K562 (cell line): ENCODE results near the gene C20orf96. TPM values are rescaled to one million over a fixed set of nuclear protein-coding genes. Genes with fewer than 3 reads are reported as not detected.

Experiments used
- ATF3 ChIP-seq, 2 experiments: fragments of 450-650 bp in 1 of 2; sonication (generic) in 1 of 2; formaldehyde crosslinking in 1 of 2; IDR thresholded peaks in 1 of 2; conservative IDR thresholded peaks in 1 of 2; 2 replicates each; pipeline versions ENCODE4 v1.6.1 to v1.8.1; 2016 to 2023; ENCODE audit warnings: mild to moderate bottlenecking in 2 of 2, moderate library complexity in 2 of 2, inconsistent platforms in 1 of 2, missing genetic modification reagents in 1 of 2
- ATF6 ChIP-seq: sonication (generic); formaldehyde crosslinking; IDR thresholded peaks from 2 replicates; pipeline ENCODE4 v1.4.0; 2020; ENCODE audit warnings: mild to moderate bottlenecking, missing genetic modification reagents
- ATF7 ChIP-seq: fragments of 450-650 bp; IDR thresholded peaks from 2 replicates; pipeline ENCODE4 v1.7.1; 2014; ENCODE audit warnings: mild to moderate bottlenecking, moderate library complexity
- CBFA2T3 ChIP-seq: fragments of 450-650 bp; IDR thresholded peaks from 2 replicates; pipeline ENCODE4 v1.6.1; 2017
- CXXC5 ChIP-seq: fragments of 250-450 bp; sonication (Bioruptor Pico); IDR thresholded peaks from 2 replicates; pipeline ENCODE4 v1.8.0; 2022; ENCODE audit warnings: inconsistent platforms, mild to moderate bottlenecking, moderate library complexity
- DMBX1 ChIP-seq: fragments of 250-450 bp; sonication (Bioruptor Pico); IDR thresholded peaks from 2 replicates; pipeline ENCODE4 v1.8.0; 2022; ENCODE audit warnings: inconsistent platforms, mild to moderate bottlenecking, moderate library complexity, borderline replicate concordance
- E2F4 ChIP-seq: sonication (generic); formaldehyde crosslinking; IDR thresholded peaks from 2 replicates; pipeline ENCODE4 v1.8.0; 2022; ENCODE audit warnings: mild to moderate bottlenecking, low read depth, missing genetic modification reagents
- EHMT2 ChIP-seq: fragments of 450-650 bp; IDR thresholded peaks from 2 replicates; pipeline ENCODE4 v1.6.1; 2018; ENCODE audit warnings: antibody characterized with exemption
- ELF1 ChIP-seq: fragments of 200-800 bp; sonication (Bioruptor generic); IDR thresholded peaks from 2 replicates; pipeline ENCODE4 v1.6.1; 2016; ENCODE audit warnings: missing genetic modification characterization, missing compliant biosample characterization
- HDAC2 ChIP-seq: fragments of 450-650 bp; IDR thresholded peaks from 2 replicates; pipeline ENCODE4 v1.6.1; 2016; ENCODE audit warnings: mild to moderate bottlenecking
- MEF2D ChIP-seq: conservative IDR thresholded peaks from 2 replicates; pipeline ENCODE4 v1.6.1; 2016; ENCODE audit warnings: low read depth, missing genetic modification characterization, missing compliant biosample characterization
- POLR2A ChIP-seq: fragments of 450-650 bp; conservative IDR thresholded peaks from 2 replicates; pipeline ENCODE4 v1.6.1; 2016
- POLR2AphosphoS5 ChIP-seq: IDR thresholded peaks from 2 replicates; pipeline ENCODE4 v1.6.1; 2011; ENCODE audit warnings: mild to moderate bottlenecking, low read depth, low read length, moderate library complexity; ENCODE audit not compliant: control insufficient read depth, insufficient read depth
- SRSF1 ChIP-seq: fragments of 200-400 bp; formaldehyde crosslinking; IDR thresholded peaks from 2 replicates; pipeline ENCODE4 v1.6.1; 2017; ENCODE audit warnings: mild to moderate bottlenecking, low read depth, low read length, moderate library complexity
- TEAD2 ChIP-seq: fragments of 450-650 bp; IDR thresholded peaks from 2 replicates; pipeline ENCODE4 v1.6.1; 2016; ENCODE audit warnings: missing genetic modification characterization, control low read depth, missing compliant biosample characterization
- VEZF1 ChIP-seq: fragments of 200-800 bp; sonication (Bioruptor generic); IDR thresholded peaks from 2 replicates; pipeline ENCODE4 v1.6.1; 2017; ENCODE audit warnings: missing genetic modification characterization, missing compliant biosample characterization
- XRCC3 ChIP-seq: fragments of 450-650 bp; IDR thresholded peaks from 2 replicates; pipeline ENCODE4 v1.6.1; 2017; ENCODE audit warnings: mild to moderate bottlenecking, moderate library complexity
- ZFX ChIP-seq: sonication (generic); formaldehyde crosslinking; IDR thresholded peaks from 2 replicates; pipeline ENCODE4 v1.8.0; 2022; ENCODE audit warnings: mild to moderate bottlenecking, missing genetic modification reagents, moderate library complexity
- ZNF134 ChIP-seq: fragments of 250-450 bp; sonication (Bioruptor Pico); conservative IDR thresholded peaks from 2 replicates; pipeline ENCODE4 v1.4.0; 2020
- ZNF282 ChIP-seq: sonication (generic); formaldehyde crosslinking; IDR thresholded peaks from 2 replicates; pipeline ENCODE4 v1.8.1; 2023; ENCODE audit warnings: missing genetic modification reagents
- ZNF431 ChIP-seq: sonication (generic); formaldehyde crosslinking; IDR thresholded peaks from 2 replicates; pipeline ENCODE4 v1.8.0; 2022; ENCODE audit warnings: mild to moderate bottlenecking, missing genetic modification reagents
- ZNF764 ChIP-seq: fragments of 250-450 bp; sonication (Bioruptor Pico); IDR thresholded peaks from 2 replicates; pipeline ENCODE4 v1.4.0; 2020; ENCODE audit warnings: low read depth, mild to moderate bottlenecking, moderate library complexity
- polyA plus RNA-seq, 8 experiments: library from polyadenylated mRNA; depleted of rRNA in 4 of 8; stranded (reverse) in 5 of 8; unstranded in 3 of 8; fragments of >200 nt; fragmentation: Nextera tagmentation in 2 of 8; fragmentation: Illumina TruSeq in 1 of 8; extraction: Ambion mirVana in 2 of 8; extraction: Trizol in 1 of 8; gene quantifications; 2 replicates each; pipeline versions ENCODE4 v1.2.1 to v1.2.3, GENCODE V29; 2011 to 2014; ENCODE audit warnings: inconsistent platforms in 1 of 8, missing spikeins in 1 of 8
- total RNA-seq, 7 experiments: library from RNA; depleted of rRNA in 6 of 7; stranded (reverse); fragments of >200 nt in 6 of 7; fragmentation: Illumina TruSeq in 2 of 7; extraction: Trizol in 2 of 7; gene quantifications; 2 replicates each; pipeline versions ENCODE4 v1.2.1 to v1.2.3, GENCODE V29; 2011 to 2021; ENCODE audit warnings: low replicate concordance in 1 of 7

The C20orf96 gene
- total and polyA plus RNA-seq, 9 of the 15 experiments (the other 6 are each of a cell fraction or from before 2014, with no cell fraction given): 1.7 to 11.7 (median 4.2) TPM

GRCh38 chr20:266596-267562, 23.7 kb downstream of the C20orf96 start (continued):
- TF ChIP-seq ZNF282 (peak; percentile 94; the same call in 1 of the 2 replicates), ZNF134 (peak; percentile 38; the same call in 1 of the 2 replicates), ZNF431 (CRISPR knock-in tag) (peak; percentile 87), POLR2A (peak; percentile 68), XRCC3 (no peak), ATF3 (IDR thresholded peaks at IDR 0.05) (peak; percentile 35; the same call in 1 of the 2 replicates), ATF3 (CRISPR knock-in tag; conservative IDR thresholded peaks at IDR 0.05) (no peak), ZFX (CRISPR knock-in tag) (peak; percentile 92), EHMT2 (peak; percentile 69; the same call in 1 of the 2 replicates), CXXC5 (CRISPR knock-in tag) (peak; percentile 88), E2F4 (peak; percentile 74; the same call in 1 of the 2 replicates), CBFA2T3 (peak; percentile 82), TEAD2 (tag) (peak; percentile 65; the same call in 1 of the 2 replicates), SRSF1 (no peak), DMBX1 (peak; percentile 90), POLR2AphosphoS5 (no peak), VEZF1 (CRISPR knock-in tag) (peak; percentile 92), ZNF764 (CRISPR knock-in tag) (no peak), ATF7 (peak; percentile 71), ATF6 (peak; percentile 100), MEF2D (tag) (peak; percentile 68), ELF1 (tag) (no peak), HDAC2 (peak; percentile 78; the same call in 1 of the 2 replicates)
